Neural progenitor cell (in vitro differentiated cells): ENCODE data around the gene PDE11A. TPM values are rescaled to one million over a fixed set of nuclear protein-coding genes. Genes with fewer than 3 reads are reported as not detected.

Source experiments
- DNase-seq: peaks from one replicate; pipeline ENCODE4 v3.0.0-alpha.2; 2016; ENCODE audit warnings: low spot score
- H2AFZ ChIP-seq: fragments of 200-600 bp; sonication (generic); replicated peaks from 2 replicates; pipeline ENCODE4 v1.6.1; 2016; ENCODE audit warnings: antibody characterized with exemption
- H3F3A ChIP-seq: fragments of 200-600 bp; sonication (generic); 2 replicates; pipeline ENCODE4 v1.6.1; 2016; ENCODE audit warnings: antibody characterized with exemption, low read depth
- H3K27ac ChIP-seq: fragments of 200-600 bp; sonication (generic); 2 replicates; pipeline ENCODE4 v1.5.1; 2016; ENCODE audit warnings: mild to moderate bottlenecking
- H3K27me3 ChIP-seq: fragments of 200-600 bp; sonication (generic); 2 replicates; pipeline ENCODE4 v1.6.1; 2016; ENCODE audit warnings: mild to moderate bottlenecking, moderate library complexity
- H3K36me3 ChIP-seq: fragments of 200-600 bp; sonication (generic); 2 replicates; pipeline ENCODE4 v1.5.1; 2016
- H3K4me1 ChIP-seq: fragments of 200-600 bp; sonication (generic); 2 replicates; pipeline ENCODE4 v1.6.1; 2016; ENCODE audit warnings: mixed run types
- H3K4me2 ChIP-seq: fragments of 200-600 bp; sonication (generic); 2 replicates; pipeline ENCODE4 v1.6.1; 2016
- H3K4me3 ChIP-seq: fragments of 200-600 bp; sonication (generic); 2 replicates; pipeline ENCODE4 v1.5.1; 2016
- H3K79me2 ChIP-seq: fragments of 200-600 bp; sonication (generic); 2 replicates; pipeline ENCODE4 v1.6.1; 2016; ENCODE audit warnings: low read depth
- H3K9ac ChIP-seq: fragments of 200-600 bp; sonication (generic); 2 replicates; pipeline ENCODE4 v1.6.1; 2016
- H3K9me3 ChIP-seq: fragments of 200-600 bp; sonication (generic); 2 replicates; pipeline ENCODE4 v1.5.1; 2016; ENCODE audit warnings: low read depth
- H4K20me1 ChIP-seq: fragments of 200-600 bp; sonication (generic); 2 replicates; pipeline ENCODE4 v1.6.1; 2016; ENCODE audit warnings: low read depth
- H3K27ac Mint-ChIP-seq: 3 replicates; pipeline ENCODE4 v1.8.0; 2021; ENCODE audit warnings: mixed read lengths
- H3K27me3 Mint-ChIP-seq: 2 replicates; pipeline ENCODE4 v1.8.0; 2022; ENCODE audit warnings: low read depth, mild to moderate bottlenecking, inconsistent platforms, moderate library complexity, mixed read lengths; ENCODE audit not compliant: insufficient read depth
- H3K36me3 Mint-ChIP-seq: 3 replicates; pipeline ENCODE4 v1.8.0; 2021; ENCODE audit warnings: mixed read lengths
- H3K4me1 Mint-ChIP-seq: 3 replicates; pipeline ENCODE4 v1.8.0; 2021; ENCODE audit warnings: mixed read lengths
- H3K4me3 Mint-ChIP-seq: 3 replicates; pipeline ENCODE4 v1.8.0; 2021; ENCODE audit warnings: mild to moderate bottlenecking, moderate library complexity, mixed read lengths
- H3K9me3 Mint-ChIP-seq: 3 replicates; pipeline ENCODE4 v1.8.0; 2020; ENCODE audit warnings: mixed read lengths
- EZH2 ChIP-seq: fragments of 200-600 bp; sonication (generic); IDR thresholded peaks from 2 replicates; pipeline ENCODE4 v1.6.1; 2017; ENCODE audit warnings: antibody characterized with exemption, mild to moderate bottlenecking, moderate library complexity
- EZH2phosphoT487 ChIP-seq: fragments of 200-600 bp; sonication (generic); IDR thresholded peaks from 2 replicates; pipeline ENCODE4 v1.6.1; 2017; ENCODE audit warnings: antibody characterized with exemption
- total RNA-seq: library from RNA; depleted of rRNA; stranded (reverse); fragments of >200 nt; gene quantifications from 2 replicates; pipeline ENCODE4 v1.2.3, GENCODE V29; 2015; ENCODE audit warnings: low replicate concordance
- TF ChIP-seq, protein P1 (sequence below): fragments of 200-600 bp; sonication (generic); IDR thresholded peaks from 2 replicates; pipeline ENCODE4 v1.5.1; 2017; ENCODE audit warnings: antibody characterized with exemption, mild to moderate bottlenecking

The PDE11A gene
- total RNA-seq, 1 donor from 2014 or later, result 0.13 TPM

DNA sequence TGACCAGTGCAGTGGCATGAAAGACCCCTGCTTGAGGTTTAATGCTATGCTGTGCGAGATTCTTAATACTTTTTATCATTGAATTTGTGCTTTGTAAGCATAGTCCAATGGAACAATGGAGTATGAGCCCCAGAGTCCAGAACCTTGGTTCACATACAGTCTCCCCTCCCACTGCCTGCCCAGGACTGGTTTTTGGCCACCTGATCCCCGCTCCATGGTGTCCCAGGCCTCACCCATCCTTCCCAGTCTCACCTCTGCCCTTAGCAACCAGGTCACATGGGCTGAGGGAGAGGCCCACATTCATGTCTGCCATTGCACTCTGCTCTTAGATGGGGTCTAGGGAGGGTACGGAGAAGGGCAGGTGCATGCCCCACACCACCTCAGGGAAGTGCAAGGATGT is 6.3 kb downstream of the PDE11A start:
- TF ChIP-seq EZH2 (no peak), EZH2phosphoT487 (no peak)
- TF ChIP-seq, protein P1, sequence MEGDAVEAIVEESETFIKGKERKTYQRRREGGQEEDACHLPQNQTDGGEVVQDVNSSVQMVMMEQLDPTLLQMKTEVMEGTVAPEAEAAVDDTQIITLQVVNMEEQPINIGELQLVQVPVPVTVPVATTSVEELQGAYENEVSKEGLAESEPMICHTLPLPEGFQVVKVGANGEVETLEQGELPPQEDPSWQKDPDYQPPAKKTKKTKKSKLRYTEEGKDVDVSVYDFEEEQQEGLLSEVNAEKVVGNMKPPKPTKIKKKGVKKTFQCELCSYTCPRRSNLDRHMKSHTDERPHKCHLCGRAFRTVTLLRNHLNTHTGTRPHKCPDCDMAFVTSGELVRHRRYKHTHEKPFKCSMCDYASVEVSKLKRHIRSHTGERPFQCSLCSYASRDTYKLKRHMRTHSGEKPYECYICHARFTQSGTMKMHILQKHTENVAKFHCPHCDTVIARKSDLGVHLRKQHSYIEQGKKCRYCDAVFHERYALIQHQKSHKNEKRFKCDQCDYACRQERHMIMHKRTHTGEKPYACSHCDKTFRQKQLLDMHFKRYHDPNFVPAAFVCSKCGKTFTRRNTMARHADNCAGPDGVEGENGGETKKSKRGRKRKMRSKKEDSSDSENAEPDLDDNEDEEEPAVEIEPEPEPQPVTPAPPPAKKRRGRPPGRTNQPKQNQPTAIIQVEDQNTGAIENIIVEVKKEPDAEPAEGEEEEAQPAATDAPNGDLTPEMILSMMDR, result no peak
- H3K4me3 Mint-ChIP-seq, result no peak overlapping the region
- Histone ChIP-seq H3K36me3 (no peaks in the 10 kb centered on the region), H3F3A (no peaks in the 10 kb centered on the region), H3K4me1 (no peaks in the 10 kb centered on the region), H4K20me1 (no peaks in the 10 kb centered on the region), H3K79me2 (no peaks in the 10 kb centered on the region), H3K9ac (no peak overlapping the region), H3K27me3 (peaks cover 25% of the 10 kb centered on the region), H2AFZ (no peak overlapping the region), H3K4me3 (no peak overlapping the region), H3K27ac (no peak overlapping the region), H3K4me2 (no peak overlapping the region), H3K9me3 (no peaks in the 10 kb centered on the region)
- H3K36me3 Mint-ChIP-seq, result no peaks in the 10 kb centered on the region
- no peaks in the 10 kb centered on the region for H3K9me3 Mint-ChIP-seq
- peaks cover 10% of the 10 kb centered on the region for H3K4me1 Mint-ChIP-seq
- DNase-seq, result no peak
- H3K27ac Mint-ChIP-seq, result no peak overlapping the region
- H3K27me3 Mint-ChIP-seq, result no peaks in the 10 kb centered on the region

DNA sequence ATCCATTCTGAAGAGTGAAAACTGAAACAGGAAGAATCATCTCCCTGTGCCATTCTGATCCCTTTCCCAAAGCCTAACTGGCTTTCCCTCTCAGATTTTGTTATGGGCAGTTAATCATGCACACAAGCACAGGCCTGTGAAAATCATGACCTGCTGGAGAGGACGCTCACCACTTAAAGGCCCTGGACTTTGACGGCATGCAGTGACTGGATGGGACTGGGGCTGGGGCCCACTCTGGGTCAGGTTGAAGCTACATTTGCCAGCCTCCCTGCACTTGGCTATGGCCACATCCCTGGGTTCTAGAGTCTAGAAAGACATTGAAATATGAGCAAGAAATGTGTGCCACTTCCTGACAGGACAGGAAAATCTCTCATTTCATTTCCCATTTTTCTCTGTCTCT is 12.9 kb downstream of the PDE11A start:
- no peak for DNase-seq
- H4K20me1 ChIP-seq, result no peaks in the 10 kb centered on the region
- Mint-ChIP-seq H3K4me3 (no peak overlapping the region), H3K27ac (no peak overlapping the region), H3K27me3 (no peaks in the 10 kb centered on the region), H3K9me3 (no peaks in the 10 kb centered on the region), H3K4me1 (peaks cover 7% of the 10 kb centered on the region), H3K36me3 (no peaks in the 10 kb centered on the region)
- H3K9ac ChIP-seq, result no peak overlapping the region
- H3K27ac ChIP-seq, result no peak overlapping the region
- no peak overlapping the region for H3K4me2 ChIP-seq
- H3K79me2 ChIP-seq, result no peaks in the 10 kb centered on the region
- no peak overlapping the region for H3K4me3 ChIP-seq
- no peaks in the 10 kb centered on the region for H3K4me1 ChIP-seq
- H3K9me3 ChIP-seq, result no peaks in the 10 kb centered on the region
- no peak overlapping the region for H2AFZ ChIP-seq
- H3K27me3 ChIP-seq, result no peaks in the 10 kb centered on the region
- H3K36me3 ChIP-seq, result no peaks in the 10 kb centered on the region
- TF ChIP-seq EZH2phosphoT487 (no peak), EZH2 (no peak)
- TF ChIP-seq, protein P1, result no peak
- H3F3A ChIP-seq, result no peaks in the 10 kb centered on the region

DNA sequence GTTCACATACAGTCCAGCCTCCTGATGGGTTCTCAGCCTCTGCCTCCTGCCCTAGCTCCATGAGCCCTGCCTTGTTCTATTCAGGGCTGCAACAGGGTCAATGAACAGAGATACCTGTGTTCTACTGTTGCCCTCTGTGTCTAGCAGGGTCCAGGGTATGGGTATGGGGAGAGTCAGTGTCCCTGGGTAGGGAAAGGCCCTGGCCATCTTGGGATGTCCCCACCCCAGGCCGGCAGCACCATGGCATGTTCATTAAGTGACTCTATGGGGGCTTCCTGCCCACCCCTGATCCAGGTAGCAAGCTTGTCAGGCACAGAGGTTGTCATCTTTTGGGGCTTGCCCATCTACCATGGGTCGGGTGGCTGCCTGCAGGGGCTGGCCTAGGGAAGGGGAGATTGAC is 13.5 kb downstream of the PDE11A start:
- no peaks in the 10 kb centered on the region for H3K36me3 Mint-ChIP-seq
- no peak overlapping the region for H3K4me3 ChIP-seq
- H3K27ac ChIP-seq, result no peak overlapping the region
- H3K4me1 Mint-ChIP-seq, result peaks cover 7% of the 10 kb centered on the region
- no peak for DNase-seq
- no peak overlapping the region for H3K27ac Mint-ChIP-seq
- no peak overlapping the region for H3K4me2 ChIP-seq
- no peak overlapping the region for H3K9ac ChIP-seq
- H3K27me3 Mint-ChIP-seq, result no peaks in the 10 kb centered on the region
- H3K79me2 ChIP-seq, result no peaks in the 10 kb centered on the region
- H3K4me1 ChIP-seq, result no peaks in the 10 kb centered on the region
- no peaks in the 10 kb centered on the region for H3K9me3 Mint-ChIP-seq
- no peaks in the 10 kb centered on the region for H3K27me3 ChIP-seq
- no peaks in the 10 kb centered on the region for H3F3A ChIP-seq
- TF ChIP-seq EZH2phosphoT487, result no peak
- no peak for TF ChIP-seq EZH2
- TF ChIP-seq, protein P1, result no peak
- H4K20me1 ChIP-seq, result no peaks in the 10 kb centered on the region
- H3K36me3 ChIP-seq, result no peaks in the 10 kb centered on the region
- no peak overlapping the region for H2AFZ ChIP-seq
- no peak overlapping the region for H3K4me3 Mint-ChIP-seq
- H3K9me3 ChIP-seq, result no peaks in the 10 kb centered on the region
